HEK293 (cell line): ENCODE results near the gene S100A13.
A peak's percentile ranks its signal among the peaks of the same experiment; 100 is the strongest.
"Not testable (repeated sequence)": the region's sequence is repeated elsewhere in the genome, so short reads cannot be mapped to it uniquely, and the experiment has no call there.

Experiments
- CTCF ChIA-PET: fragments of 350-600 bp; formaldehyde crosslinking; extraction: SDS; loops from one replicate; lab custom pipeline; 2021; ENCODE audit warnings: antibody characterized with exemption; lab: Yijun Ruan, JAX
- POLR2A ChIA-PET: fragments of 300-600 bp; formaldehyde crosslinking; extraction: SDS; loops from one replicate; lab custom pipeline; 2020; ENCODE audit warnings: antibody characterized with exemption, inconsistent platforms; lab: Yijun Ruan, JAX
- H3K27ac ChIP-seq: fragments of 200-500 bp; sonication (Bioruptor generic); 2 replicates; pipeline ENCODE4 v1.5.1; 2014; ENCODE audit warnings: low read depth, low read length, control low read depth, inconsistent platforms; ENCODE audit errors: extremely low read depth
- H3K36me3 ChIP-seq, 2 experiments: fragments of 200-500 bp in 1 of 2; sonication (Bioruptor generic) in 1 of 2; 1 replicate in 1 of 2; 2 replicates in 1 of 2; pipeline ENCODE4 v1.5.1; 2014 to 2017; ENCODE audit warnings: inconsistent platforms in 2 of 2, low read length in 2 of 2; ENCODE audit not compliant: control insufficient read depth in 2 of 2, insufficient read depth in 1 of 2
- H3K4me1 ChIP-seq: fragments of 200-500 bp; sonication (Bioruptor generic); 2 replicates; pipeline ENCODE4 v1.5.1; 2014; ENCODE audit warnings: mild to moderate bottlenecking, low read length, inconsistent platforms; ENCODE audit not compliant: control insufficient read depth, insufficient read depth
- H3K4me3 ChIP-seq: 2 replicates; pipeline ENCODE4 v1.5.1; 2011; ENCODE audit warnings: low read depth, mild to moderate bottlenecking, control low read depth, low read length, moderate library complexity
- H3K9me3 ChIP-seq: fragments of 200-500 bp; sonication (Bioruptor generic); 2 replicates; pipeline ENCODE4 v1.5.1; 2014; ENCODE audit warnings: low read depth, low read length, inconsistent platforms; ENCODE audit not compliant: control insufficient read depth, insufficient read depth
- EGR2 ChIP-seq: fragments of 450-650 bp; formaldehyde crosslinking; IDR thresholded peaks from 2 replicates; pipeline ENCODE4 v1.5.1; 2016; ENCODE audit warnings: low read depth, missing biosample characterization, missing genetic modification characterization
- GLI2 ChIP-seq: fragments of 450-650 bp; formaldehyde crosslinking; IDR thresholded peaks from 2 replicates; pipeline ENCODE4; 2017; ENCODE audit warnings: missing biosample characterization, missing genetic modification characterization, low read depth, borderline replicate concordance
- ZBTB20 ChIP-seq: fragments of 450-650 bp; formaldehyde crosslinking; IDR thresholded peaks from 2 replicates; pipeline ENCODE4 v1.5.1; 2016; ENCODE audit warnings: missing biosample characterization, missing genetic modification characterization
- ZFP41 ChIP-seq: fragments of 450-650 bp; formaldehyde crosslinking; IDR thresholded peaks from 2 replicates; pipeline ENCODE4 v1.5.1; 2016; ENCODE audit warnings: missing biosample characterization, missing genetic modification characterization, borderline replicate concordance
- ZNF121 ChIP-seq: fragments of 450-650 bp; formaldehyde crosslinking; IDR thresholded peaks from 2 replicates; pipeline ENCODE4 v1.5.1; 2016; ENCODE audit warnings: missing biosample characterization, missing genetic modification characterization
- ZNF292 ChIP-seq: fragments of 450-650 bp; formaldehyde crosslinking; IDR thresholded peaks from 2 replicates; pipeline ENCODE4 v1.5.1; 2016; ENCODE audit warnings: low read depth, missing biosample characterization, missing genetic modification characterization, borderline replicate concordance
- ZNF354C ChIP-seq: fragments of 450-650 bp; formaldehyde crosslinking; IDR thresholded peaks from 2 replicates; pipeline ENCODE4 v1.5.1; 2016; ENCODE audit warnings: missing biosample characterization, missing genetic modification characterization, low read depth, borderline replicate concordance
- ZNF426 ChIP-seq: fragments of 450-650 bp; formaldehyde crosslinking; IDR thresholded peaks from 2 replicates; pipeline ENCODE4 v1.5.1; 2017; ENCODE audit warnings: missing biosample characterization, missing genetic modification characterization, mild to moderate bottlenecking, inconsistent platforms, moderate library complexity
- ZNF518A ChIP-seq: fragments of 450-650 bp; formaldehyde crosslinking; conservative IDR thresholded peaks from 2 replicates; pipeline ENCODE4 v1.5.1; 2016; ENCODE audit warnings: low read depth, missing biosample characterization, missing genetic modification characterization
- ZNF645 ChIP-seq: fragments of 450-650 bp; formaldehyde crosslinking; IDR thresholded peaks from 2 replicates; pipeline ENCODE4; 2016; ENCODE audit warnings: missing biosample characterization, missing genetic modification characterization
- ZNF660 ChIP-seq: fragments of 450-650 bp; IDR thresholded peaks from 2 replicates; pipeline ENCODE4 v1.5.1; 2018; ENCODE audit warnings: missing biosample characterization, mild to moderate bottlenecking, missing genetic modification characterization
- ZNF830 ChIP-seq: fragments of 450-650 bp; IDR thresholded peaks from 2 replicates; pipeline ENCODE4 v1.5.0; 2018; ENCODE audit warnings: missing biosample characterization, missing genetic modification characterization, low read depth, mild to moderate bottlenecking, moderate library complexity
- ZSCAN5A ChIP-seq: fragments of 450-650 bp; formaldehyde crosslinking; IDR thresholded peaks from 2 replicates; pipeline ENCODE4 v1.5.1; 2016; ENCODE audit warnings: missing biosample characterization, missing genetic modification characterization

The S100A13 gene

GRCh38 chr1:153670257-153670858, 43.1 kb upstream of the S100A13 start (continued):
- TF ChIP-seq ZNF645 (tag by site-specific recombination) (no peak), ZNF660 (tag by site-specific recombination) (peak; percentile 4; the same call in 1 of the 2 replicates), ZFP41 (tag by site-specific recombination) (no peak), ZNF426 (no peak), GLI2 (tag by site-specific recombination) (no peak), ZNF292 (tag by site-specific recombination) (no peak), ZSCAN5A (0 out of 2 replicates have a peak, but pooled peaks have one; percentile 49), ZBTB20 (tag by site-specific recombination) (no peak), ZNF518A (tag by site-specific recombination) (no peak)
- TF ChIP-seq, all 188 proteins: peak for 7

GRCh38 chr1:153669606-153670005, 42.3 kb upstream of the S100A13 start:
- H3K27ac ChIP-seq, result no peak overlapping the region; the same call in 1 of the 2 replicates
- CTCF ChIA-PET, result no interaction called here

GRCh38 chr1:153668672-153669071, 41.4 kb upstream of the S100A13 start:
- H3K9me3 ChIP-seq, H3K4me3 ChIP-seq, H3K4me1 ChIP-seq, H3K27ac ChIP-seq, POLR2A ChIA-PET: not testable (repeated sequence)
- CTCF ChIA-PET, result interaction anchor here (0.6 to 1.2 kb wide), 5 partner anchors 10 to 604 kb away, joined by 3 read pairs; partner anchors contain the start of genes S100A1, S100A13 and SNAPIN
- peaks cover 59 to 67% of the 10 kb centered on the region in 2 experiments for H3K36me3 ChIP-seq
- TF ChIP-seq ZNF121 (tag by site-specific recombination), result peak; percentile 61
- TF ChIP-seq, all 188 proteins: peak for 1; not testable (repeated sequence) for 187

More at GRCh38 chr1:153669606-153670005, 42.3 kb upstream of the S100A13 start:
- peaks cover 50 to 57% of the 10 kb centered on the region in 2 experiments for H3K36me3 ChIP-seq
- TF ChIP-seq ZNF354C (tag by site-specific recombination) (no peak), ZNF830 (tag by site-specific recombination) (no peak), EGR2 (tag by site-specific recombination) (no peak)
- H3K4me3 ChIP-seq, result peak overlapping the region; percentile 85
- H3K4me1 ChIP-seq, result no peaks in the 10 kb centered on the region
- H3K9me3 ChIP-seq, result no peaks in the 10 kb centered on the region
- POLR2A ChIA-PET, result no interaction called here
